ENCODE measurements around the gene PRPH.
A peak's percentile ranks its signal among the peaks of the same experiment; 100 is the strongest.

Gene PRPH

DNA sequence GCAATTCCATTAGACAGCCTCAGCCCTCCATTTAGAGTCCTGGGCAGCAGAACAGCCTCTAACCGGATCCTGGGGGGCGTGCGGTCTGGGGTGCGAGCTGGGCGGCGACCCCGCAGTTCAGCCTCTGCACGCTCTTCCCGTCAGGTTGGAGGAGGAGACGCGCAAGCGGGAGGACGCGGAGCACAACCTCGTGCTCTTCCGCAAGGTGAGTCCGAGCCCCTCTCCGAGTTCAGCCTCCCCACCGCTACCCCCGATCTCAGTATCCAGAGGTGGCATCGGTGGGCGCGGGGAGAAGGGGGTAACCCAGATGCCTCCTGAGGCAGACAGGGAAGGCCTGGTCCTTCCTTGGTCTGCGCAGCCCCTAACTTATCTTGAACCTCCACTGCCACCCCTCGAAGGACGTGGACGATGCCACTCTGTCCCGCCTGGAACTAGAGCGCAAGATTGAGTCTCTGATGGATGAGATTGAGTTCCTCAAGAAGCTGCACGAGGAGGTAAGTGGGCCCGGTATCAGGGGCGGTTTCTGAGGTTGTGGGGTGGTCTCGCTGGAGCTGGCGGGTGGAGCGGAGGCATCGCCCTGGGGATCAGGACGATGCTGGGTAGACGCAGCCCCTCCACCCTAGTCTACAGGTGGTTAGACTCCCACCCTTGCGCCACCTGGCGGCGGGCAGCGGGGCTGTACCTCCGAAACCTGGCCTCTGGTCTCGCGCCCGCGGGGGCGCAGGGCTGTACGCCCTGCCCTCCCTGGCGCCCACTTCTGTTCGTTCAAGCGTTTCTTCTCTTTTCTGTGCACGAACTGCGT, 1.3 kb downstream of the PRPH start:
- TF ChIP-seq, protein P1, sequence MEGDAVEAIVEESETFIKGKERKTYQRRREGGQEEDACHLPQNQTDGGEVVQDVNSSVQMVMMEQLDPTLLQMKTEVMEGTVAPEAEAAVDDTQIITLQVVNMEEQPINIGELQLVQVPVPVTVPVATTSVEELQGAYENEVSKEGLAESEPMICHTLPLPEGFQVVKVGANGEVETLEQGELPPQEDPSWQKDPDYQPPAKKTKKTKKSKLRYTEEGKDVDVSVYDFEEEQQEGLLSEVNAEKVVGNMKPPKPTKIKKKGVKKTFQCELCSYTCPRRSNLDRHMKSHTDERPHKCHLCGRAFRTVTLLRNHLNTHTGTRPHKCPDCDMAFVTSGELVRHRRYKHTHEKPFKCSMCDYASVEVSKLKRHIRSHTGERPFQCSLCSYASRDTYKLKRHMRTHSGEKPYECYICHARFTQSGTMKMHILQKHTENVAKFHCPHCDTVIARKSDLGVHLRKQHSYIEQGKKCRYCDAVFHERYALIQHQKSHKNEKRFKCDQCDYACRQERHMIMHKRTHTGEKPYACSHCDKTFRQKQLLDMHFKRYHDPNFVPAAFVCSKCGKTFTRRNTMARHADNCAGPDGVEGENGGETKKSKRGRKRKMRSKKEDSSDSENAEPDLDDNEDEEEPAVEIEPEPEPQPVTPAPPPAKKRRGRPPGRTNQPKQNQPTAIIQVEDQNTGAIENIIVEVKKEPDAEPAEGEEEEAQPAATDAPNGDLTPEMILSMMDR (IDR thresholded peaks at IDR 0.05) = no peak; the same call in 1 of the 2 replicates

- TF ChIP-seq, protein P1 (IDR thresholded peaks at IDR 0.05) = 0 out of 2 replicates have a peak, but pooled peaks have one; percentile 4
These were observed 2.1 kb downstream of the PRPH start for GRCh38 chr12:49296836-49297694.

- TF ChIP-seq, protein P1 (IDR thresholded peaks at IDR 0.05) = no peak
These were observed 2.7 kb downstream of the PRPH start for GRCh38 chr12:49297695-49298060.

GRCh38 chr12:49298160-49298559, 3.2 kb downstream of the PRPH start:
- TF ChIP-seq, protein P1 (IDR thresholded peaks at IDR 0.05) = peak; percentile 11; the same call in 1 of the 2 replicates

DNA sequence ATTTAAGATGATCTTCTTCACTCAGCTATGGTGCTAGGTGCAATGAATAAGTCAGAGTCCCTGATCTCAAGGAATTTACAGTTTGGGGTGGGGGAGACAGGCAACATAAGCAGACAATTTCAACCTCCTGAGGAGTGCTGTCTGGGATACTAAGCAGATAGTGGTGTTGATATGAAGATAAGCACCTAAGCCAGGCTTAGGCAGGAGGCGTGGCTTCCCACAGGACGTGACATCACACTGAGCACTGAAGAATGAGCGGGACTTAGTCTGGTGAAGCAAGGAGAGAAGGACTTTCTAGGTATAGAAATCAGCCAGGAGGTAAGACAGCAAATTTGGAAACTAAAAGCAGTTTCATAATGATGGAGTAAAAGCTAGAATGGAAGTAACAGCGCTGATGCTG, 6.8 kb downstream of the PRPH start:
- TF ChIP-seq, protein P1 (IDR thresholded peaks at IDR 0.05) = no peak

DNA sequence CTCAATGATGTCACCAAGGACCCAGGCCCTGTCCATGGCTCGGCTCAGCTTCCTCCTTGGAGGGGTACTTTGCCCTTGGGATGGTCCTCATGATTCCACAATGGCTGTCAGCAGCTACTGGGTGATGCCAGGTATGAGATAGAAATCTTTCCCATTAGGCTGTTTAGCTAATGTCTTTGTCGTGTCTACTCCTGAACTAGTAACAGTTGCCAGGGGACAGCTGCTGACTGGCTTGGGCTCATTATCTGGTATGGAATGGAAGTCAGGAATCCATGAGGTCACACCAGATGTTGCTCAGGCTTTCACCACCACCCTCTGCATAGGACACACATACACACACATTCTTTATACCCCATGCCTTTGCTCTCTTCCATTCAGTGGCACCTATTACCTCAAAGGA, 9.2 kb downstream of the PRPH start:
- TF ChIP-seq, protein P1 (IDR thresholded peaks at IDR 0.05) = no peak

DNA sequence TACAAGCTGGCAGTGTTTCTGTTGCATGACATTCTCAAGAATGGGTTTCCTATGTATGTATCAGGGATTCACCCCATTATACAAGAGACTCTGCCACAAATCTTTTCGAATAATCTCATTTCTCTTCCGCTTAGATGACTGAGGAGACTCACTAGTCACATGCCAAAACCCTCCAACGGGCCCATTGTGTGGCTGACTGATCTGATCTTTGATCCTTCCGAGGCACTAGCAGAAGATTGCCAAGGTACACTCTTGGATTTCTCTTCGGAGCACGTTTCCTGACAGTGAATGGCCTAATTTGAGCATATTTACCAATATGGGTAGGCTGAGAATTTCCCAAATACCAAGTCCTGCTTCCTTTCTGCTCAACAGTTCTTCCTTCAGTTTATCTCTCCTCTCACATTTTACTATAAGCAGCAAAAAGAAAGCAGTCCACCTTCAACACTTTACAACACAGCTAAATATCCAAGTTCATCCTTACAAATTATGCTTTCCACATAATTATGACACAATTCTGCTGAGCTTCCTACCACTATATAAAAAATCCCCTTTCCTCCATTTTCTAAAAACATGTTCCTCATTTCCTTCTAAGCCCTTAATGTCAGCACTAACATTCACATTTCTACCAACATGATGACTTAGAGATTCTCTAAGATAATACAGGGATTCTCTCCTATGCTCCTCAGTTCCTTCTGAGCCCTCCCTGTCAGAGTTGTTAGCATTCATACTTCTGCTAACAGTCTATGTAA, 11.0 kb downstream of the PRPH start:
- TF ChIP-seq, protein P1 (IDR thresholded peaks at IDR 0.05) = no peak
